ENCODE measurements around the gene STX17.

STX17 gene

GRCh38 chr9:99953861-99954507 lies 47.5 kb downstream of the STX17 start:
- CTCF ChIA-PET = no interaction called here
- DNase-seq (ENCODE audit: low spot score) = no peak
- H3K27ac ChIP-seq = no peak overlapping the region
- TF ChIP-seq CTCF (conservative IDR thresholded peaks at IDR 0.05; ENCODE audit: low read depth) = 0 out of 2 replicates have a peak, but pooled peaks have one; percentile 6
- POLR2A ChIA-PET (ENCODE audit: low non-redundant PET) = no interaction called here

GRCh38 chr9:99954819-99955218 lies 48.4 kb downstream of the STX17 start:
- no peak overlapping the region for H3K27ac ChIP-seq
- DNase-seq (ENCODE audit: low spot score) = no peak
- ChIA-PET CTCF (interaction anchor here (0.6 kb wide), 1 partner anchor 102 kb away, joined by 3 read pairs; no protein-coding TSS in a partner anchor), POLR2A (ENCODE audit: low non-redundant PET) (no interaction called here)
- no peak for TF ChIP-seq CTCF (conservative IDR thresholded peaks at IDR 0.05; ENCODE audit: low read depth)

GRCh38 chr9:99955606-99956005 lies 49.2 kb downstream of the STX17 start:
- ChIA-PET CTCF (interaction anchor here (1.3 kb wide), 1 partner anchor 37 kb away, joined by 3 read pairs; no protein-coding TSS in a partner anchor), POLR2A (ENCODE audit: low non-redundant PET) (no interaction called here)
- DNase-seq (ENCODE audit: low spot score) = no peak
- TF ChIP-seq CTCF (conservative IDR thresholded peaks at IDR 0.05; ENCODE audit: low read depth) = no peak
- H3K27ac ChIP-seq = no peak overlapping the region

- ChIA-PET CTCF (interaction anchor here (0.6 kb wide), 1 partner anchor 485 kb away, joined by 3 read pairs; no protein-coding TSS in a partner anchor), POLR2A (ENCODE audit: low non-redundant PET) (no interaction called here)
- no peak for TF ChIP-seq CTCF (conservative IDR thresholded peaks at IDR 0.05; ENCODE audit: low read depth)
- H3K27ac ChIP-seq = no peak overlapping the region
- no peak for DNase-seq (ENCODE audit: low spot score)
Observed at GRCh38 chr9:99962680-99963261, 56.3 kb downstream of the STX17 start.

- POLR2A ChIA-PET (ENCODE audit: low non-redundant PET) = no interaction called here
Observed at GRCh38 chr9:99964336-99964735, 57.9 kb downstream of the STX17 start.

GRCh38 chr9:99966001-99966400 lies 59.5 kb downstream of the STX17 start:
- no peak for DNase-seq (ENCODE audit: low spot score)
- no peak overlapping the region for H3K27ac ChIP-seq
- no peak for TF ChIP-seq CTCF (conservative IDR thresholded peaks at IDR 0.05; ENCODE audit: low read depth)
- ChIA-PET POLR2A (ENCODE audit: low non-redundant PET) (no interaction called here), CTCF (interaction anchor here (0.6 kb wide), 1 partner anchor 117 kb away, joined by 4 read pairs; no protein-coding TSS in a partner anchor)

More at GRCh38 chr9:99964336-99964735, 57.9 kb downstream of the STX17 start:
- CTCF ChIA-PET = interaction anchor here (0.6 kb wide), 1 partner anchor 31 kb away, joined by 3 read pairs; no protein-coding TSS in a partner anchor
- H3K27ac ChIP-seq = no peak overlapping the region
- no peak for DNase-seq (ENCODE audit: low spot score)
- TF ChIP-seq CTCF (conservative IDR thresholded peaks at IDR 0.05; ENCODE audit: low read depth) = no peak
